Liver (tissue), 9 donors: ENCODE data around the gene FGF10. TPM values are rescaled to one million over a fixed set of nuclear protein-coding genes. Genes with fewer than 3 reads are reported as not detected.

Experiments
- DNase-seq: peaks from one replicate; pipeline ENCODE4 v3.0.0-alpha.2; 2017; ENCODE audit warnings: low spot score
- H3K27ac ChIP-seq, 2 donors: one replicate each; pipeline ENCODE4 v1.7.0; 2013; ENCODE audit warnings: inconsistent platforms in 2 of 2, low read length in 2 of 2, control low read depth in 1 of 2, low read depth in 1 of 2, mild to moderate bottlenecking in 1 of 2
- H3K27me3 ChIP-seq, 4 donors: one replicate each; pipeline versions ENCODE4 v1.6.1 to v1.7.0; 2013; ENCODE audit warnings: low read length in 3 of 4, inconsistent platforms in 1 of 4, mild to moderate bottlenecking in 1 of 4, moderate library complexity in 1 of 4; ENCODE audit not compliant: control insufficient read depth in 4 of 4, insufficient read depth in 4 of 4
- H3K36me3 ChIP-seq, 4 donors: one replicate each; pipeline versions ENCODE4 v1.6.1 to v1.7.0; 2013; ENCODE audit warnings: low read length in 3 of 4, mild to moderate bottlenecking in 3 of 4, low read depth in 1 of 4, moderate library complexity in 1 of 4; ENCODE audit not compliant: control insufficient read depth in 4 of 4, insufficient read depth in 3 of 4
- H3K4me1 ChIP-seq, 4 donors: one replicate each; pipeline versions ENCODE4 v1.6.1 to v1.7.0; 2013; ENCODE audit warnings: low read length in 3 of 4, mild to moderate bottlenecking in 3 of 4, moderate library complexity in 1 of 4; ENCODE audit not compliant: control insufficient read depth in 4 of 4, insufficient read depth in 4 of 4
- H3K4me3 ChIP-seq, 3 donors: one replicate each; pipeline versions ENCODE4 v1.6.1 to v1.7.0; 2013; ENCODE audit warnings: low read length in 3 of 3, control low read depth in 1 of 3, low read depth in 1 of 3, mild to moderate bottlenecking in 1 of 3
- H3K9ac ChIP-seq, 2 donors: one replicate each; pipeline ENCODE4 v1.7.0; 2013; ENCODE audit warnings: low read length in 2 of 2, mild to moderate bottlenecking in 2 of 2, moderate library complexity in 2 of 2, control low read depth in 1 of 2, low read depth in 1 of 2
- H3K9me3 ChIP-seq, 4 donors: one replicate each; pipeline versions ENCODE4 v1.6.1 to v1.7.0; 2013; ENCODE audit warnings: low read length in 3 of 4; ENCODE audit not compliant: control insufficient read depth in 4 of 4
- EGR1 ChIP-seq, 2 donors: IDR thresholded peaks; 2 replicates each; pipeline ENCODE4 v1.6.1; 2016 to 2018; ENCODE audit warnings: antibody characterized with exemption in 2 of 2, low read depth in 2 of 2
- FOXA1 ChIP-seq: IDR thresholded peaks from 2 replicates; pipeline ENCODE4 v1.6.1; 2016; ENCODE audit warnings: antibody characterized with exemption
- FOXA2 ChIP-seq: IDR thresholded peaks from 2 replicates; pipeline ENCODE4 v1.6.1; 2016; ENCODE audit warnings: antibody characterized with exemption
- GABPA ChIP-seq, 2 donors: IDR thresholded peaks in 1 of 2; conservative IDR thresholded peaks in 1 of 2; 2 replicates each; pipeline ENCODE4 v1.6.1; 2016; ENCODE audit warnings: antibody characterized with exemption in 2 of 2, mild to moderate bottlenecking in 1 of 2, moderate library complexity in 1 of 2
- HNF4A ChIP-seq, 2 donors: conservative IDR thresholded peaks; 2 replicates each; pipeline ENCODE4 v1.6.1; 2016; ENCODE audit warnings: antibody characterized with exemption in 2 of 2, mild to moderate bottlenecking in 2 of 2
- HNF4G ChIP-seq: IDR thresholded peaks from 2 replicates; pipeline ENCODE4 v1.6.1; 2016; ENCODE audit warnings: antibody characterized with exemption
- JUND ChIP-seq, 2 donors: IDR thresholded peaks; 2 replicates each; pipeline ENCODE4 v1.6.1; 2016; ENCODE audit warnings: antibody characterized with exemption in 2 of 2
- NR2F2 ChIP-seq: IDR thresholded peaks from 2 replicates; pipeline ENCODE4 v1.6.1; 2016; ENCODE audit warnings: antibody characterized with exemption
- RXRA ChIP-seq, 2 donors: IDR thresholded peaks; 2 replicates each; pipeline ENCODE4 v1.6.1; 2017 to 2018; ENCODE audit warnings: antibody characterized with exemption in 2 of 2, mild to moderate bottlenecking in 1 of 2
- SP1 ChIP-seq: IDR thresholded peaks from 2 replicates; pipeline ENCODE4 v1.6.1; 2018; ENCODE audit warnings: antibody characterized with exemption, mild to moderate bottlenecking
- YY1 ChIP-seq: IDR thresholded peaks from 2 replicates; pipeline ENCODE4 v1.6.1; 2016; ENCODE audit warnings: antibody characterized with exemption, mild to moderate bottlenecking
- WGBS: extraction: QIAGEN DNeasy Blood & Tissue Kit; methylation state at CpG from one replicate; pipeline ENCODE4 v1.1.7; 2013; 5-methylcytosine and 5-hydroxymethylcytosine counted together
- polyA plus RNA-seq, 2 donors: library from polyadenylated mRNA; stranded (reverse) in 1 of 2; unstranded in 1 of 2; fragments of 200-250 nt in 1 of 2; fragments of >200 nt in 1 of 2; fragmentation: Nextera tagmentation in 1 of 2; extraction: Ambion mirVana in 1 of 2; gene quantifications; one replicate each; pipeline versions ENCODE4 v1.2.1 to v1.2.3, GENCODE V29; 2013 to 2015
- total RNA-seq, 2 donors: library from RNA; depleted of rRNA; stranded (reverse); fragments of >200 nt; gene quantifications; one replicate each; pipeline ENCODE4 v1.2.3, GENCODE V29; 2014
- TF ChIP-seq, protein P1 (sequence below): IDR thresholded peaks from 2 replicates; pipeline ENCODE4 v1.6.1; 2016; ENCODE audit warnings: antibody characterized with exemption
- TF ChIP-seq, protein P2 (sequence below): fragments of 150-350 bp; IDR thresholded peaks from 2 replicates; pipeline ENCODE4 v1.5.1; 2017; ENCODE audit warnings: improper control_type of control experiment, low read depth, low read length; ENCODE audit not compliant: missing input control
- TF ChIP-seq, protein P3 (sequence below): IDR thresholded peaks from 2 replicates; pipeline ENCODE4 v1.6.1; 2016; ENCODE audit warnings: antibody characterized with exemption
- TF ChIP-seq, protein P4 (sequence below): IDR thresholded peaks from 2 replicates; pipeline ENCODE4 v1.6.1; 2016; ENCODE audit warnings: antibody characterized with exemption
- donor health status: healthy.
- donor health status: healthy.
- donor health status: healthy.
- donor health status: healthy.
- donor health status: healthy.

FGF10 gene
- total and polyA plus RNA-seq, 4 donors = 0.12 to 0.61 (median 0.25) TPM; not detected in 1

DNA sequence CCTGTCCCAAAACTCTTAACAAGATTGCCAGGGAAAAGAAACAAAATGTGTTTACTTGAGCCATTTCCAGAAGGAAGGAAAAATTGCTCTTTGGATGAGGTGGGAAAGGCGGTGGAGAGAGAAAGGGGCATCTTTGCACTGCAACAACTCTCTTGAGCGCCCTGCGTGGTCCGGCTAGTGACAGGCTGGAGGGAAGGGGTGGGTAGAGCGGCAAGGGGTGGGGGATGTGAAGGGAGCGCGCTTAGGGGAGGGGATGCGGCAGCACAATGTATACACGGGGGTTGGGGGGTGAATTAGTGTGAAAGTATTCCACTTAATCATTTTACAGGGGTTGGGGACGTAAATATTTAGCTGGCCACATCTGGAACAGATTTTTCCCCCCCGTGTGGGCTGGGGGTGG, 1.3 kb downstream of the FGF10 start:
- WGBS = 11% methylated on average over 11 of the region's 11 CpGs
- DNase-seq = no peak
- peaks cover 0 to 31% (median 3%) of the 10 kb centered on the region in 4 donors for H3K27me3 ChIP-seq
- H3K4me3 ChIP-seq = no peak overlapping the region
- H3K27ac ChIP-seq = no peak overlapping the region
- TF ChIP-seq, protein P1, sequence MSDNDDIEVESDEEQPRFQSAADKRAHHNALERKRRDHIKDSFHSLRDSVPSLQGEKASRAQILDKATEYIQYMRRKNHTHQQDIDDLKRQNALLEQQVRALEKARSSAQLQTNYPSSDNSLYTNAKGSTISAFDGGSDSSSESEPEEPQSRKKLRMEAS = no peak
- no peak for TF ChIP-seq SP1
- TF ChIP-seq EGR1 (IDR thresholded peaks at IDR 0.05; ENCODE audit: low read depth in 2 of 2) = no peak
- TF ChIP-seq GABPA (IDR thresholded peaks at IDR 0.05 in 1 of 2, conservative IDR thresholded peaks at IDR 0.05 in 1 of 2) = no peak
- TF ChIP-seq, protein P2, sequence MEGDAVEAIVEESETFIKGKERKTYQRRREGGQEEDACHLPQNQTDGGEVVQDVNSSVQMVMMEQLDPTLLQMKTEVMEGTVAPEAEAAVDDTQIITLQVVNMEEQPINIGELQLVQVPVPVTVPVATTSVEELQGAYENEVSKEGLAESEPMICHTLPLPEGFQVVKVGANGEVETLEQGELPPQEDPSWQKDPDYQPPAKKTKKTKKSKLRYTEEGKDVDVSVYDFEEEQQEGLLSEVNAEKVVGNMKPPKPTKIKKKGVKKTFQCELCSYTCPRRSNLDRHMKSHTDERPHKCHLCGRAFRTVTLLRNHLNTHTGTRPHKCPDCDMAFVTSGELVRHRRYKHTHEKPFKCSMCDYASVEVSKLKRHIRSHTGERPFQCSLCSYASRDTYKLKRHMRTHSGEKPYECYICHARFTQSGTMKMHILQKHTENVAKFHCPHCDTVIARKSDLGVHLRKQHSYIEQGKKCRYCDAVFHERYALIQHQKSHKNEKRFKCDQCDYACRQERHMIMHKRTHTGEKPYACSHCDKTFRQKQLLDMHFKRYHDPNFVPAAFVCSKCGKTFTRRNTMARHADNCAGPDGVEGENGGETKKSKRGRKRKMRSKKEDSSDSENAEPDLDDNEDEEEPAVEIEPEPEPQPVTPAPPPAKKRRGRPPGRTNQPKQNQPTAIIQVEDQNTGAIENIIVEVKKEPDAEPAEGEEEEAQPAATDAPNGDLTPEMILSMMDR = no peak
- TF ChIP-seq FOXA2 = no peak
- TF ChIP-seq HNF4A (conservative IDR thresholded peaks at IDR 0.05) = no peak
- TF ChIP-seq JUND (IDR thresholded peaks at IDR 0.05) = no peak
- TF ChIP-seq, protein P3, sequence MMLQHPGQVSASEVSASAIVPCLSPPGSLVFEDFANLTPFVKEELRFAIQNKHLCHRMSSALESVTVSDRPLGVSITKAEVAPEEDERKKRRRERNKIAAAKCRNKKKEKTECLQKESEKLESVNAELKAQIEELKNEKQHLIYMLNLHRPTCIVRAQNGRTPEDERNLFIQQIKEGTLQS = no peak
- TF ChIP-seq, protein P4, sequence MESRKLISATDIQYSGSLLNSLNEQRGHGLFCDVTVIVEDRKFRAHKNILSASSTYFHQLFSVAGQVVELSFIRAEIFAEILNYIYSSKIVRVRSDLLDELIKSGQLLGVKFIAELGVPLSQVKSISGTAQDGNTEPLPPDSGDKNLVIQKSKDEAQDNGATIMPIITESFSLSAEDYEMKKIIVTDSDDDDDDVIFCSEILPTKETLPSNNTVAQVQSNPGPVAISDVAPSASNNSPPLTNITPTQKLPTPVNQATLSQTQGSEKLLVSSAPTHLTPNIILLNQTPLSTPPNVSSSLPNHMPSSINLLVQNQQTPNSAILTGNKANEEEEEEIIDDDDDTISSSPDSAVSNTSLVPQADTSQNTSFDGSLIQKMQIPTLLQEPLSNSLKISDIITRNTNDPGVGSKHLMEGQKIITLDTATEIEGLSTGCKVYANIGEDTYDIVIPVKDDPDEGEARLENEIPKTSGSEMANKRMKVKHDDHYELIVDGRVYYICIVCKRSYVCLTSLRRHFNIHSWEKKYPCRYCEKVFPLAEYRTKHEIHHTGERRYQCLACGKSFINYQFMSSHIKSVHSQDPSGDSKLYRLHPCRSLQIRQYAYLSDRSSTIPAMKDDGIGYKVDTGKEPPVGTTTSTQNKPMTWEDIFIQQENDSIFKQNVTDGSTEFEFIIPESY = no peak
- no peaks in the 10 kb centered on the region for H3K9me3 ChIP-seq
- H3K4me1 ChIP-seq = peaks cover 5 to 22% (median 14%) of the 10 kb centered on the region in 4 donors
- H3K9ac ChIP-seq = no peak overlapping the region
- H3K36me3 ChIP-seq = no peaks in the 10 kb centered on the region

DNA sequence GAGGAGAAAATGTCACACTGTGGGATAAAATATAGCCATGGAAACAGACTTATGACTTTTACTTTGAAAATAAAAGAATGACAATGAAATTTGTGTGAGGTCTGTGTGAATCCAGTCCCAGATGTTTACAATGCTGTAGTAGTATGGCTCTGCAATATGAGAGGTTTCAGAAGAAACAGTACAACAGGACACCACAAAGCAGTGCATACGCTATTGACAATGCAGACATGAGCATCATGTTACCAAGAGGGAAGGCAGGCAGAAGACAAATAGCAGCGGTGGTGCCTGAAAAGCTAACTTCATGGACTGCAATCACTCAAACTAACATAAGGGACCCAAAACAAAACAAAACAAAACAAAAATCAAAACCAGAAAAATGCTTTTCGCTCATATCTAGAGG, 1.8 kb downstream of the FGF10 start:
- Histone ChIP-seq H3K4me3 (no peak overlapping the region), H3K9ac (no peak overlapping the region), H3K4me1 (peaks cover 5 to 22% (median 14%) of the 10 kb centered on the region in 4 donors), H3K27me3 (peaks cover 0 to 30% (median 3%) of the 10 kb centered on the region in 4 donors), H3K27ac (no peak overlapping the region), H3K9me3 (no peaks in the 10 kb centered on the region), H3K36me3 (no peaks in the 10 kb centered on the region)
- TF ChIP-seq FOXA2 (no peak), RXRA (IDR thresholded peaks at IDR 0.05) (no peak), YY1 (no peak), NR2F2 (no peak), FOXA1 (no peak), HNF4G (no peak), SP1 (no peak), EGR1 (IDR thresholded peaks at IDR 0.05; ENCODE audit: low read depth in 2 of 2) (no peak), HNF4A (conservative IDR thresholded peaks at IDR 0.05) (no peak)
- TF ChIP-seq, protein P3 = no peak
- TF ChIP-seq, protein P4 = no peak
- TF ChIP-seq, protein P2 = no peak
- 7% methylated on average over 3 of the region's 3 CpGs for WGBS
- DNase-seq = no peak
